HL-60 (cell line): Measurements from ENCODE around the gene ANO2.
"Not testable (repeated sequence)": the region's sequence is repeated elsewhere in the genome, so short reads cannot be mapped to it uniquely, and the experiment has no call there.

Experiments
- DNase-seq, 2 experiments: peaks; one replicate each; pipeline ENCODE4 v3.0.0-alpha.2; 2010 to 2020; ENCODE audit warnings: low read depth in 1 of 2, low spot score in 1 of 2
- H3K27ac ChIP-seq: fragments of 250-450 bp; sonication (Bioruptor Pico); replicated peaks from 2 replicates; pipeline ENCODE4 v1.5.1; 2020; ENCODE audit warnings: mild to moderate bottlenecking, moderate library complexity
- H3K27me3 ChIP-seq: fragments of 250-450 bp; sonication (Bioruptor Pico); 2 replicates; pipeline ENCODE4 v1.5.1; 2021; ENCODE audit warnings: mild to moderate bottlenecking, moderate library complexity; ENCODE audit not compliant: insufficient read depth, poor library complexity, severe bottlenecking
- H3K4me3 ChIP-seq: replicated peaks from 2 replicates; pipeline ENCODE4 v1.5.1; 2011; ENCODE audit warnings: mild to moderate bottlenecking, control low read depth, low read length; ENCODE audit not compliant: insufficient read depth
- GABPA ChIP-seq: IDR thresholded peaks from 2 replicates; pipeline ENCODE4 v1.6.1; 2012; ENCODE audit warnings: low read depth
- POLR2AphosphoS5 ChIP-seq: IDR thresholded peaks from 2 replicates; pipeline ENCODE4 v1.6.1; 2012; ENCODE audit warnings: low read depth
- SPI1 ChIP-seq: IDR thresholded peaks from 2 replicates; pipeline ENCODE4 v1.6.1; 2012; ENCODE audit warnings: low read depth, mild to moderate bottlenecking, borderline replicate concordance
- TF ChIP-seq, protein P1 (sequence below): IDR thresholded peaks from one replicate; pipeline ENCODE4 v1.5.1; 2011; ENCODE audit warnings: low read length, control low read depth, inconsistent platforms; ENCODE audit not compliant: insufficient read depth
- TF ChIP-seq, protein P2 (sequence below): IDR thresholded peaks from 2 replicates; pipeline ENCODE4 v1.6.1; 2012; ENCODE audit warnings: low read depth; ENCODE audit not compliant: insufficient replicate concordance

The ANO2 gene

DNA sequence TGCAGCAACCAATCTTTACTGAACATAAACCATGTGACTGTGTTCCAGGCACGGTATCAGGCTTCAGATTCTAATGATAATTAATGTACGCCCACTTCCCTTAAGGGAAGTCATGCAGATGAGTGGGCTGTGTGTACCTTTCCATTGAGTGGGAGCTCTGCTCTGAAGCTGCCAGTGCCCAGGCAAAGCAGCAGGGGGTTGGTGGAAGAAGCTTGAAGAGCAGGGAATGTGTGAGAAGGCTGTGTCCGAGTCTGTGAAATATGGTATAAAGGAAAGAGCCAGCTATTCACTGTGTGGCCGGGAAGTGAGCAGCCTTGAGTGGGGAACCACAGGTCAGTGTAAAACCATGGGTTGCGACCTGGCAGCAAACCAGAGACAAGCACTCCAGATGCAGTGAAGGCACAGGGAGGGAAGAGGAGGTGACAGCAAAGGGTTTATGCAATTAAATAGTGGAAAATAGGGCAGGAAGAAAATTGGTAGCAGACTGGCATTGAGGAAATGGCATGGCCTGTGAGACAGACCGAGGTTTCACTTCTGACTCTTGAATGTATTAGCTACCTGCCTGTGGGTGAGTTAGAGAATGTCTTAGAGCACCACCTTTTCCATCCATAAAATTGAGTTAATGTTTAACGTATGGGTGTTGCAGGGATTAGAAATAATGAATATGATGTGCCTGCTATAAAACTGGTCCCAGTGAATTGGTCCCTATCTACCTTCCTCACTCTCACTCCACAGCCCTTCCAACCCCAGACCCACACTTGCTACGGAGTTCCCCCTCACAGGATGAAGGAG, 396.7 kb downstream of the ANO2 start:
- no peak overlapping the region for H3K27ac ChIP-seq
- peaks cover 5% of the 10 kb centered on the region for H3K27me3 ChIP-seq
- TF ChIP-seq SPI1 (no peak), POLR2AphosphoS5 (no peak), GABPA (no peak)
- TF ChIP-seq, protein P1, sequence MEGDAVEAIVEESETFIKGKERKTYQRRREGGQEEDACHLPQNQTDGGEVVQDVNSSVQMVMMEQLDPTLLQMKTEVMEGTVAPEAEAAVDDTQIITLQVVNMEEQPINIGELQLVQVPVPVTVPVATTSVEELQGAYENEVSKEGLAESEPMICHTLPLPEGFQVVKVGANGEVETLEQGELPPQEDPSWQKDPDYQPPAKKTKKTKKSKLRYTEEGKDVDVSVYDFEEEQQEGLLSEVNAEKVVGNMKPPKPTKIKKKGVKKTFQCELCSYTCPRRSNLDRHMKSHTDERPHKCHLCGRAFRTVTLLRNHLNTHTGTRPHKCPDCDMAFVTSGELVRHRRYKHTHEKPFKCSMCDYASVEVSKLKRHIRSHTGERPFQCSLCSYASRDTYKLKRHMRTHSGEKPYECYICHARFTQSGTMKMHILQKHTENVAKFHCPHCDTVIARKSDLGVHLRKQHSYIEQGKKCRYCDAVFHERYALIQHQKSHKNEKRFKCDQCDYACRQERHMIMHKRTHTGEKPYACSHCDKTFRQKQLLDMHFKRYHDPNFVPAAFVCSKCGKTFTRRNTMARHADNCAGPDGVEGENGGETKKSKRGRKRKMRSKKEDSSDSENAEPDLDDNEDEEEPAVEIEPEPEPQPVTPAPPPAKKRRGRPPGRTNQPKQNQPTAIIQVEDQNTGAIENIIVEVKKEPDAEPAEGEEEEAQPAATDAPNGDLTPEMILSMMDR = no peak
- TF ChIP-seq, protein P2, sequence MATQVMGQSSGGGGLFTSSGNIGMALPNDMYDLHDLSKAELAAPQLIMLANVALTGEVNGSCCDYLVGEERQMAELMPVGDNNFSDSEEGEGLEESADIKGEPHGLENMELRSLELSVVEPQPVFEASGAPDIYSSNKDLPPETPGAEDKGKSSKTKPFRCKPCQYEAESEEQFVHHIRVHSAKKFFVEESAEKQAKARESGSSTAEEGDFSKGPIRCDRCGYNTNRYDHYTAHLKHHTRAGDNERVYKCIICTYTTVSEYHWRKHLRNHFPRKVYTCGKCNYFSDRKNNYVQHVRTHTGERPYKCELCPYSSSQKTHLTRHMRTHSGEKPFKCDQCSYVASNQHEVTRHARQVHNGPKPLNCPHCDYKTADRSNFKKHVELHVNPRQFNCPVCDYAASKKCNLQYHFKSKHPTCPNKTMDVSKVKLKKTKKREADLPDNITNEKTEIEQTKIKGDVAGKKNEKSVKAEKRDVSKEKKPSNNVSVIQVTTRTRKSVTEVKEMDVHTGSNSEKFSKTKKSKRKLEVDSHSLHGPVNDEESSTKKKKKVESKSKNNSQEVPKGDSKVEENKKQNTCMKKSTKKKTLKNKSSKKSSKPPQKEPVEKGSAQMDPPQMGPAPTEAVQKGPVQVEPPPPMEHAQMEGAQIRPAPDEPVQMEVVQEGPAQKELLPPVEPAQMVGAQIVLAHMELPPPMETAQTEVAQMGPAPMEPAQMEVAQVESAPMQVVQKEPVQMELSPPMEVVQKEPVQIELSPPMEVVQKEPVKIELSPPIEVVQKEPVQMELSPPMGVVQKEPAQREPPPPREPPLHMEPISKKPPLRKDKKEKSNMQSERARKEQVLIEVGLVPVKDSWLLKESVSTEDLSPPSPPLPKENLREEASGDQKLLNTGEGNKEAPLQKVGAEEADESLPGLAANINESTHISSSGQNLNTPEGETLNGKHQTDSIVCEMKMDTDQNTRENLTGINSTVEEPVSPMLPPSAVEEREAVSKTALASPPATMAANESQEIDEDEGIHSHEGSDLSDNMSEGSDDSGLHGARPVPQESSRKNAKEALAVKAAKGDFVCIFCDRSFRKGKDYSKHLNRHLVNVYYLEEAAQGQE = no peak
- no peak for DNase-seq
- no peak overlapping the region for H3K4me3 ChIP-seq

DNA sequence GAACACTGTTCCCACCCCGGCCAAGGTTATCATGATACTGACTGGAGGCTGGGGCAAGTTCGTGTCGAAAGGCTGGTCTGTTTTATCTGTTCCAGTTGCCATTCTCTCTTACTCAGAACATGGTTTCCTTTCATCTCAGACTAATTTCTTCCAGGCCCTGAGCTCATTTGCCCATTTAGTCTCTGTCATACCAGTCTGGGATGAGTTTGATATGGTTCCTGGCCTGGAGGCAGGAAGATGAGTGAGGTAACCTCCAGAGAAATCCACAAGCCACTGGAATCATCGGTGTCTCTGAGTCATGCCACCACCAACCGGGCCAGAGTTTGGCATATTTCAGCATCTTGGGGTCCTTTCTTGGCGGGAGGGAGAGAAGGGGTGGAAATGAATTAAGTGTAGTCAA, 398.4 kb downstream of the ANO2 start:
- Histone ChIP-seq H3K27me3 (peaks cover 5% of the 10 kb centered on the region), H3K4me3 (no peak overlapping the region), H3K27ac (no peak overlapping the region)
- TF ChIP-seq, protein P2 = no peak
- TF ChIP-seq POLR2AphosphoS5 (no peak), GABPA (no peak), SPI1 (no peak)
- TF ChIP-seq, protein P1 = no peak
- no peak for DNase-seq

DNA sequence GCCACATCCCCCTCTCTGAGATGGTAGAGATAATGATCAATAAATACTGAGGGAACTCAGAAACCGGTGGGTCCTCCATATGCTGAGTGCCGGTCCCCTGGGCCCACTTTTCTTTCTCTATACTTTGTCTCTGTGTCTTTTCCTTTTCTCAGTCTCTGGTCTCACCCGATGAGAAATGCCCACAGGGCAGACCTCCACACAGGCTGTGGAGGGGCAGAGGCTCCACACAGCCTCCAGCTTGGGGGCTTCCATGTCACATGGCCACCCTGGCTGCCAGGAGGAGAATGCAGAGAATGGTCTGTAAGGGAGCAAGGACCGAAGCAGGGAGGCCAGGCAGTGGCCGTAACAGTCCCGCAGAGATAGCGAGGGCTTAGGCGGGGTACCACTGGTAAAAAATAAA, 407.3 kb downstream of the ANO2 start:
- Histone ChIP-seq H3K27me3 (no peaks in the 10 kb centered on the region), H3K4me3 (no peak overlapping the region), H3K27ac (no peak overlapping the region)
- DNase-seq = no peak
- TF ChIP-seq, protein P2 = no peak
- TF ChIP-seq SPI1 = no peak
- TF ChIP-seq POLR2AphosphoS5 = no peak
- TF ChIP-seq, protein P1 = no peak
- TF ChIP-seq GABPA = no peak

DNA sequence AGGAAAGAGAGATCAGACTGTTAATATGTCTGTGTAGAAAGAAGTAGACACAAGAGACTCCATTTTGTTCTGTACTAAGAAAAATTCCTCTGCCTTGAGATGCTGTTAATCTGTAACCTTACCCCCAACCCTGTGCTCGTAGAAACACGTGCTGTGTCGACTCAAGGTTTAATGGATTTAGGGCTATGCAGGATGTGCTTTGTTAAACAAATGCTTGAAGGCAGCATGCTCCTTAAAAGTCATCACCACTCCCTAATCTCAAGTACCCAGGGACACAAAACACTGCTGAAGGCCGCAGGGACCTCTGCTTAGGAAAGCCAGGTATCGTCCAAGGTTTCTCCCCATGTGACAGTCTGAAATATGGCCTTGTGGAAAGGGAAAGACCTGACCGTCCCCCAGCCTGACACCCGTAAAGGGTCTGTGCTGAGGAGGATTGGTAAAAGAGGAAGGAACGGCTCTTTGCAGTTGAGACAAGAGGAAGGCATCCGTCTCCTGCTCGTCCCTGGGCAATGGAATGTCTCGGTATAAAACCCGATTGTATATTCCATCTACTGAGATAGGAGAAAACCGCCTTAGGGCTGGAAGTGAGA, 407.9 kb downstream of the ANO2 start:
- not testable (repeated sequence) for H3K4me3 ChIP-seq, H3K27me3 ChIP-seq, H3K27ac ChIP-seq, DNase-seq
